Nucleus accumbens (tissue), 56 donors: ENCODE measurements around the gene MAP3K4.

Experiments used
- DNase-seq, 56 donors: peaks; one replicate each; lab custom pipeline; 2025; lab: John Stamatoyannopoulos, UW

Gene MAP3K4

DNA sequence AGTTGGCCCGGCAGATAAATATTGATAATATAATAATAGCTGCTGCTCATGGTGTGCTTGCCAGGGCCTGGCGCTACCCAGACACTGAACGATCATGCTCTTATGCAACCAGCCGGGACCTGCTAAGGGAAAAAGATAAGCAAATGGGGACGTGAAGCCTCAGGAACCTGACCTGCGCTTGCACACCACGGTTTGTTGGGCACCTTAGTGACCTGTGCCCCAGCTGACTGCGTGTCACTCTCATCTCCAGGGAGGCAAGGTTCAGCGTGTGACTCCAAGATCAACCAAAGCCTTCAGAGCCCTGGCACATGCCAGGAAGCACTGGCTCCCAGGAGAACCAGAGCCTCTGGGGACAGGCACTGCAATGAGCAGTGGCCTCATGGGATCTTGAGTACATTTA lies 171.2 kb downstream of the MAP3K4 start:
- DNase-seq: no peak

GRCh38 chr6:161163466-161164181 lies 172.1 kb downstream of the MAP3K4 start:
- DNase-seq: peak in 2 of 56 donors; percentile 35 to 36

DNA sequence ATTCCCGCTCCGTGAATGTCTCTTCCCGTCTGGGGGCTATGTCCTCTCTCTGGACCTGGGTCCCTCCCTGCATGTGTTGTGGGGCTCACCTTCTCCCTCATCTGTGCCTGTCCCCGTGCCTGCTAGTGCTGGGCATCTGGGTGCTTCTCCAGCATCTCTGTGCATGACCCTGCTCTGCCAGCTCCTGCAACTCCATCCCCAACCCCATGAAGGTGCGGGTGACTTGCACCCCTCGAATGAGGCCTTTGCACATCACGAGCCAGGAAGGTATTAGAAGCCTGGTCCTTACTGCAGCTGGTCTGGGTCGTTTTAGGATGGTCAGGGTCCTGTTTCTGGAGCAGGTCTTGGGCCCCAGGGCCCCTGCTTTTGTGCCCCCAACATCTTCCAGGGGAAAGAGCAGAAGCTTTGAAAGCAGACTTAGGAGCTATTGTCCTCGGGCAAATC lies 172.6 kb downstream of the MAP3K4 start:
- DNase-seq: no peak

GRCh38 chr6:161166176-161166575 lies 174.6 kb downstream of the MAP3K4 start:
- no peak for DNase-seq

GRCh38 chr6:161166677-161167076 lies 175.1 kb downstream of the MAP3K4 start:
- DNase-seq: no peak
